ENCODE measurements around the gene BICC1.
"Not testable (repeated sequence)": the region's sequence is repeated elsewhere in the genome, so short reads cannot be mapped to it uniquely, and the experiment has no call there.

The BICC1 gene

DNA sequence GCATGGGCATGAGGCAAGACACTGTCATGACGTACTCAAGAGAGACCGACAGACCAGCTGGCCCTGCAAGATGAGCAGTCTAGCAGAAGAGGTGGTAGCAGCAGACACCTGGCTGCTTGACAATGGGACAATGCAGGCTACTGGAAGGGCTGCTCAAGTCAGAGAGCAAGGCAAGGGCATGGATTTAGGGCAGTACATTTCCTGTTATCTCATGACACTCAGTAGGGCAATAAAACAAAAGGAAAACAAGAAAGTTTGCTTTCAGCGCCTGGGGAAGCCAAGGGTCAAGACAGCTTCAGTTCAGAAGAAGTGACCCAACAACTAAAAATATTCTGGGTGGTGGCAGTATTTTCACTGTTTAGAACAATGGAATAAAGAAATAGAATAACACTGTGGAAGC, 332.0 kb downstream of the BICC1 start:
- Histone ChIP-seq H3K27ac (ENCODE audit: insufficient read depth, low read length, poor library complexity, severe bottlenecking) (no peak overlapping the region), H3K9me3 (ENCODE audit: control insufficient read depth, low read length) (no peaks in the 10 kb centered on the region), H3K36me3 (ENCODE audit: control insufficient read depth, insufficient read depth, low read length) (no peaks in the 10 kb centered on the region), H3K4me3 (ENCODE audit: insufficient read depth, low read depth, low read length, poor library complexity, severe bottlenecking) (no peak overlapping the region), H3K4me1 (ENCODE audit: control insufficient read depth, insufficient read depth, low read length, poor library complexity, severe bottlenecking) (no peaks in the 10 kb centered on the region), H3K27me3 (replicated peaks; ENCODE audit: control insufficient read depth, insufficient read depth, low read length, poor library complexity, severe bottlenecking) (no peaks in the 10 kb centered on the region)
- no peak for DNase-seq

DNA sequence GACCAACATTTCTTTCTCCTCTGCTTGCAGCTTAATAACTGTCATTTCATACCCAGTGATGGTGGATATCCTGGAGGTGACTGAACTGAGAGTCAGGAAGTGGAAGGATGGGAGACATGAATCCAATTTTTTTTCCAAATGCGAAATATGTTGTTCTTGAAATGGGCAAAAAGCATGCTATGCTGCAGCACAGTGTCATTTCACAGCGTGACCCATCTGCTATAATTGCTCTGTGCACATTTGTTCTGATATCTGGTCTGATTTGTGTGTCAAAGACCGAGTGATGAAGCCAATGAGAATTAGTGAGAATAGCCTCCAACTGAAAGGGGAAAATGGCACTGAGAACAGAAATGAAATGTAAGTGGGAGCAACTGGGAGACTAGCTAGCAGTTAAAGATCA, 334.2 kb downstream of the BICC1 start:
- no peak for DNase-seq
- H3K4me1 ChIP-seq (ENCODE audit: control insufficient read depth, insufficient read depth, low read length, poor library complexity, severe bottlenecking): no peaks in the 10 kb centered on the region
- H3K4me3 ChIP-seq (ENCODE audit: insufficient read depth, low read depth, low read length, poor library complexity, severe bottlenecking): no peak overlapping the region
- H3K9me3 ChIP-seq (ENCODE audit: control insufficient read depth, low read length): no peaks in the 10 kb centered on the region
- H3K36me3 ChIP-seq (ENCODE audit: control insufficient read depth, insufficient read depth, low read length): no peaks in the 10 kb centered on the region
- H3K27me3 ChIP-seq (replicated peaks; ENCODE audit: control insufficient read depth, insufficient read depth, low read length, poor library complexity, severe bottlenecking): no peaks in the 10 kb centered on the region
- H3K27ac ChIP-seq (ENCODE audit: insufficient read depth, low read length, poor library complexity, severe bottlenecking): no peak overlapping the region

DNA sequence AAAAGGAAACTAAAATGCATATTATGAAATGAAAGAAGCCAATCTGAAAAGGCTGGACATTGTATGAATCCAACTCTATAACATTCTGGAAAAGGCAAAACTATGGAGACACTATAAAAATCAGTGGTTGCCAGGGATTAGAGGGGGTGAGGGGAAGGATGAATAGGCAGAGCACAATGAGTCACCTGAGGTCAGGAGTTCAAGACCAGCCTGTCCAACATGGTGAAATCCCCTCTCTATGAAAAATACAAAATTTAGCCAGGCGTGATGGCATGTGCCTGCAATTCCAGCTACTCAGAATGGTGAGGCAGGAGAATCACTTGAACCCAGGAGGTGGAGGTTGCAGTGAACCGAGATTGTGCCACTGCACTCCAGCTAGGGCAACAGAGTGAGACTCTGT, 338.9 kb downstream of the BICC1 start:
- Histone ChIP-seq H3K4me3 (ENCODE audit: insufficient read depth, low read depth, low read length, poor library complexity, severe bottlenecking) (no peak overlapping the region), H3K36me3 (ENCODE audit: control insufficient read depth, insufficient read depth, low read length) (no peaks in the 10 kb centered on the region), H3K4me1 (ENCODE audit: control insufficient read depth, insufficient read depth, low read length, poor library complexity, severe bottlenecking) (no peaks in the 10 kb centered on the region), H3K27ac (ENCODE audit: insufficient read depth, low read length, poor library complexity, severe bottlenecking) (no peak overlapping the region), H3K27me3 (replicated peaks; ENCODE audit: control insufficient read depth, insufficient read depth, low read length, poor library complexity, severe bottlenecking) (no peaks in the 10 kb centered on the region), H3K9me3 (ENCODE audit: control insufficient read depth, low read length) (no peaks in the 10 kb centered on the region)
- no peak for DNase-seq

DNA sequence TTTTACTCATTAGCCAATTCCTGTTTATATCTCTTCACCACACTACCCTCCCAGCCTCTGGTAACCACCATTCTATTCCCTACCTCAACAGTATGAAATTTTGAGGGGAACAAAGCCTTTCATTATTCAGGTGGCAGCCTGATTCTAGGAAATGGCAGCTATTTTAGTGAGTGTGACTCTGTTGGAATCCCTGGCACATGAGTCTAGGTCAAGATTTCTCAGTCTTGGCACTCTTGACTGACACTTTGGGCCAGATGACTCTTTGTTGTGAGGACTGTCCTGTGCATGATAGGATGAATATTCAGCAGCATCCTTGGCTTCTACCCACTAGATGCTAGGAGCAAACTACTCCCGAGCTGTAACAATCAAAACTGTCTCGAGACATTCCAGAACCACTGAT, 341.0 kb downstream of the BICC1 start:
- H3K36me3 ChIP-seq (ENCODE audit: control insufficient read depth, insufficient read depth, low read length): no peaks in the 10 kb centered on the region
- H3K27ac ChIP-seq (ENCODE audit: insufficient read depth, low read length, poor library complexity, severe bottlenecking): no peak overlapping the region
- H3K4me1 ChIP-seq (ENCODE audit: control insufficient read depth, insufficient read depth, low read length, poor library complexity, severe bottlenecking): no peaks in the 10 kb centered on the region
- H3K27me3 ChIP-seq (replicated peaks; ENCODE audit: control insufficient read depth, insufficient read depth, low read length, poor library complexity, severe bottlenecking): no peaks in the 10 kb centered on the region
- no peak for DNase-seq
- H3K4me3 ChIP-seq (ENCODE audit: insufficient read depth, low read depth, low read length, poor library complexity, severe bottlenecking): no peak overlapping the region
- no peaks in the 10 kb centered on the region for H3K9me3 ChIP-seq (ENCODE audit: control insufficient read depth, low read length)

DNA sequence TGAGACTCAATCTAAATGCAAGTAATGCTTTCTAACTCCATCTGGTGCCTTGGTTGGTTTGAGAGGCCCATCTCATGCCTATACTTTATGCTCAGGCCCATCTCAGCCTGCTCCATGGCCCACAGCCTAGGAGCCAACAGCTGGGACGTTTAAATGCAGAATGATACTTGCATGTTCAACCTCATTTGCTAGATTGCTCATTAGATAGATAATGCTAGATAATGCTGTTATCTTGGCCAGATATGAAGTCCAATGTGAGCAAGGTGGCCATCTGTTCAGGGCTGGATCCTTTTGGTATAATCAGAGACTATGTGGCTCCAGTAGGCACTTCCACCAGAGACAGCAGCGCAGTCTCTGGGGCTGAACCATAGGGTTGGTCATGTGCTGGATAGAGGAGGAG, 342.1 kb downstream of the BICC1 start:
- no peak overlapping the region for H3K4me3 ChIP-seq (ENCODE audit: insufficient read depth, low read depth, low read length, poor library complexity, severe bottlenecking)
- no peak overlapping the region for H3K27ac ChIP-seq (ENCODE audit: insufficient read depth, low read length, poor library complexity, severe bottlenecking)
- H3K36me3 ChIP-seq (ENCODE audit: control insufficient read depth, insufficient read depth, low read length): no peaks in the 10 kb centered on the region
- no peaks in the 10 kb centered on the region for H3K27me3 ChIP-seq (replicated peaks; ENCODE audit: control insufficient read depth, insufficient read depth, low read length, poor library complexity, severe bottlenecking)
- no peak for DNase-seq
- H3K4me1 ChIP-seq (ENCODE audit: control insufficient read depth, insufficient read depth, low read length, poor library complexity, severe bottlenecking): no peaks in the 10 kb centered on the region
- H3K9me3 ChIP-seq (ENCODE audit: control insufficient read depth, low read length): no peaks in the 10 kb centered on the region

DNA sequence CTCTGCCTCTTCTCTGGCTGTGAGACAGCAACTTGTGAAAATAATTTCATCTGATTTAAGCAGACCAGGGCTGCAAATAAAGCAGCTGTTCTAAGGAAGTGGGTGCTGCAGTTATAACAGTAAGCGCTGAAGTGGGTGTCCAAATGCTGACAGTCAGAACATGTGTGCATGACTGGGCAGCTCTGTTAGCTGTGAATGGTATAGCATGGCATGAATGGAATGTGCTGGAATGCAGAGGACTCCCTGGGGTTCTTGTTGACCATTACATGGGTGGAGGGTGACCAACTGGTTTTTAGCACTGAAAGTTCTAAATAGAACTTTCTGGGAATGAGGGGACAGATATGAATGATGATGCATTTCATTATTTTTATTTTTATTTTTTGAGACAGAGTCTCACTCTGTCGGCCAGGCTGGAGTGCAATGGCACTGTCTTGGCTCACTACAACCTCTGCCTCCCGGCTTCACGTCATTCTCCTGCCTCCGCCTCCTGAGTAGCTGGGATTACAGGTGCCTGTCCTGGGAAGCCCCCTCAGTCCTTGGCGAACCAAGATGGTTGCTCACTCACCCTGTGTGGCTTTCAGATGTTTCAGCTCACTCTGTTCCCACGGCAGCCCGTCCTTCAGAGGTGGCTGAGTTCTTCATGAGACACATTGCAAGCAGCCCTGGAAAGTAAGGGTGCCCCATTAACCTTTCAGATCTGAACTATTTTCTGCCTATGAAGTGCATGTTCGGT, 344.0 kb downstream of the BICC1 start:
- Histone ChIP-seq H3K27ac (ENCODE audit: insufficient read depth, low read length, poor library complexity, severe bottlenecking) (no peak overlapping the region), H3K9me3 (ENCODE audit: control insufficient read depth, low read length) (no peaks in the 10 kb centered on the region), H3K4me1 (ENCODE audit: control insufficient read depth, insufficient read depth, low read length, poor library complexity, severe bottlenecking) (no peaks in the 10 kb centered on the region), H3K36me3 (ENCODE audit: control insufficient read depth, insufficient read depth, low read length) (no peaks in the 10 kb centered on the region), H3K4me3 (ENCODE audit: insufficient read depth, low read depth, low read length, poor library complexity, severe bottlenecking) (no peak overlapping the region), H3K27me3 (replicated peaks; ENCODE audit: control insufficient read depth, insufficient read depth, low read length, poor library complexity, severe bottlenecking) (no peaks in the 10 kb centered on the region)
- DNase-seq: no peak

DNA sequence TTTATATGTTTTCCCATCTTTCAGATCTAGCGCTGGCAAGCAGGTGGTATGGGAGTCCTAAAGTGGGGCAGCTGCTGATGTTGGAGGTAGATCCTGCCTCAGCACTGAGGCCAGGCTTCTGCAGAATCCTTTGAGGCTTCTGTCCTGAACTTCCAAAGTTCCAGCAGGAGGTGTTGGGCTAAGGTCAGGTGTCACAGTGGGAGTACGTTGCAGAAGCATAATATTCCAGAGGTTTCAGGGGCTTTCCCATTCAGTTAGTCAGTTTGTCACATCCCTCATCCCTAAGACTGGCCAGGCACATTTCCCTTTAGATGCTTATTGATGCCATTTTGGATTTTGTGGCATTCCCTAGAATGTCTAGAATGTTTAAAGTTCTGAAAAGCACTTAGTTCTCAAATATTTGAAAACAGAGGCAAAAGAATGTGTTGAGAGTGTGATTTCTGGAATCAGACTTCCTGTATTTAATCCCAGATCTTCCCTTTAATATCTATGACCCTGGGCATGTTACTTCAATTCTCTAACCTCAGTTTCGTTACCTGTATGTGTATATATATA, 344.7 kb downstream of the BICC1 start:
- Histone ChIP-seq H3K27ac (ENCODE audit: insufficient read depth, low read length, poor library complexity, severe bottlenecking) (no peak overlapping the region), H3K27me3 (replicated peaks; ENCODE audit: control insufficient read depth, insufficient read depth, low read length, poor library complexity, severe bottlenecking) (no peaks in the 10 kb centered on the region)

DNA sequence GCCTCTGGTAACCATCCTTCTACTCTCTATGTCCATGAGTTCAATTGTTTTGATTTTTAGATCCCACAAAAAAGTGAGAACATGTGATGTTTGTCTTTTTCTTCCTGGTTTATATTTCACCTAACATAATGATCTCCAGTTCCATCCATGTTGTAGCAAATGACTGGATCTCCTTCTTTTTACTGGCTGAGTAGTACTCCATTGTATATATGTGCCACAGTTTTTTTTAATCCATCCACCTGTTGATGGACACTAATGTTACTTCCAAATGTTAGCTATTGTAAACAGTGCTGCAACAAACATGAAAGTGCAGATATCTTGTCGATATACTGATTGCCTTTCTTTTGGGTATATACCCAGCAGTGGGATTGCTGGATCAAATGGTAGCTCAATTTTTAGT, 345.5 kb downstream of the BICC1 start:
- H3K4me1 ChIP-seq (ENCODE audit: control insufficient read depth, insufficient read depth, low read length, poor library complexity, severe bottlenecking); DNase-seq; H3K9me3 ChIP-seq (ENCODE audit: control insufficient read depth, low read length); H3K27me3 ChIP-seq (replicated peaks; ENCODE audit: control insufficient read depth, insufficient read depth, low read length, poor library complexity, severe bottlenecking); H3K4me3 ChIP-seq (ENCODE audit: insufficient read depth, low read depth, low read length, poor library complexity, severe bottlenecking); H3K36me3 ChIP-seq (ENCODE audit: control insufficient read depth, insufficient read depth, low read length); H3K27ac ChIP-seq (ENCODE audit: insufficient read depth, low read length, poor library complexity, severe bottlenecking): not testable (repeated sequence)

More for the DNA sequence above, 344.7 kb downstream of the BICC1 start:
- no peaks in the 10 kb centered on the region for H3K4me1 ChIP-seq (ENCODE audit: control insufficient read depth, insufficient read depth, low read length, poor library complexity, severe bottlenecking)
- H3K4me3 ChIP-seq (ENCODE audit: insufficient read depth, low read depth, low read length, poor library complexity, severe bottlenecking): no peak overlapping the region
- no peak for DNase-seq
- no peaks in the 10 kb centered on the region for H3K36me3 ChIP-seq (ENCODE audit: control insufficient read depth, insufficient read depth, low read length)
- H3K9me3 ChIP-seq (ENCODE audit: control insufficient read depth, low read length): no peaks in the 10 kb centered on the region

DNA sequence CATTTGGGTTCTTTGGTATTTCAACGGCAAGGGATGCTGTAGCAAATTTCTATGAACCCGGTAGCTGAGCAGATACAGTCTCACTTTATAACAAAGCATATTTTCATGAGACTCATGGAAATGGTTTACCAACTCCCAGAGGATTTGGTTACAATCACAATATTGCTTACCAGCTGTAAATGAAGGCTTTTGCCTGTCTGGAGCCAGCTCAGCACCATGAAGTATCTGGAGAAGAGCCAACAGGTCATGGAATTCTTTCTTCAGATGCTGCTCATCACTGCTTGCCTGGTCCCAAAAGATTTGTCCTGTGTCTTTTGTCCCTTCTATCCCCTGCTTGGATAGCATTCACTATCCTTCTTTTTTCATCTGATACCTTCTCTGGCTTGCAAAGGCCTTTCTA, 346.9 kb downstream of the BICC1 start:
- DNase-seq: no peak
- Histone ChIP-seq H3K9me3 (ENCODE audit: control insufficient read depth, low read length) (no peaks in the 10 kb centered on the region), H3K27ac (ENCODE audit: insufficient read depth, low read length, poor library complexity, severe bottlenecking) (no peak overlapping the region), H3K27me3 (replicated peaks; ENCODE audit: control insufficient read depth, insufficient read depth, low read length, poor library complexity, severe bottlenecking) (no peaks in the 10 kb centered on the region), H3K4me1 (ENCODE audit: control insufficient read depth, insufficient read depth, low read length, poor library complexity, severe bottlenecking) (no peaks in the 10 kb centered on the region), H3K36me3 (ENCODE audit: control insufficient read depth, insufficient read depth, low read length) (no peaks in the 10 kb centered on the region), H3K4me3 (ENCODE audit: insufficient read depth, low read depth, low read length, poor library complexity, severe bottlenecking) (no peak overlapping the region)

DNA sequence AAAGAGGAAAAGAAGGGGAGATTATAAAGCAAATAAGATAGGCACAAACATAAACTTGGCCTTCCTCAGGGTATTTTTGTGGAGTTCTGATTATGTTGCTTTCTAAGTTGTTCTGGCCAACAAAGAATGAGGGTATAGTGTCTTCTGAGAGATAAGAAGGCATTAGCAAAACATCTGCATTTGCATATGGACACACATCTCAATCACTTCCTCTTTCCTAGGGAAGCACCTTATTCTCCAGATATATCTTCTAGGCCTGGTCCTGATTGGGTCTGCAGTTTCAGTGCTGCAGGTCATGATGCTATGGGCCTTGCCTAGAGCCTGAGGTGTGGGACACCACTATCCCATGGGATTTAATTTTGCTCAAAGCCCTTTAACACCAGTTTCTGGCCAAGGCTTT, 355.0 kb downstream of the BICC1 start:
- Histone ChIP-seq H3K27ac (ENCODE audit: insufficient read depth, low read length, poor library complexity, severe bottlenecking) (no peak overlapping the region), H3K4me3 (ENCODE audit: insufficient read depth, low read depth, low read length, poor library complexity, severe bottlenecking) (no peak overlapping the region), H3K4me1 (ENCODE audit: control insufficient read depth, insufficient read depth, low read length, poor library complexity, severe bottlenecking) (no peaks in the 10 kb centered on the region), H3K9me3 (ENCODE audit: control insufficient read depth, low read length) (no peaks in the 10 kb centered on the region), H3K27me3 (replicated peaks; ENCODE audit: control insufficient read depth, insufficient read depth, low read length, poor library complexity, severe bottlenecking) (no peaks in the 10 kb centered on the region), H3K36me3 (ENCODE audit: control insufficient read depth, insufficient read depth, low read length) (no peaks in the 10 kb centered on the region)
- no peak for DNase-seq
